Testis (tissue), 2 donors: ENCODE data around the gene RASA4B.
"Not testable (repeated sequence)": the region's sequence is repeated elsewhere in the genome, so short reads cannot be mapped to it uniquely, and the experiment has no call there.

Source experiments
- CTCF ChIP-seq, 3 experiments: fragments of 450-650 bp in 2 of 3; fragments of 200-600 bp in 1 of 3; sonication (generic) in 1 of 3; IDR thresholded peaks; one replicate each; pipeline ENCODE4 v1.5.1; 2016 to 2019; ENCODE audit warnings: antibody characterized with exemption in 3 of 3, mild to moderate bottlenecking in 2 of 3, moderate library complexity in 1 of 3
- POLR2A ChIP-seq: fragments of 450-650 bp; IDR thresholded peaks from one replicate; pipeline ENCODE4 v1.6.1; 2017; ENCODE audit warnings: antibody characterized with exemption, mild to moderate bottlenecking, moderate library complexity

GRCh38 chr7:102516951-102517350 is 626 bp downstream of the RASA4B start:
- TF ChIP-seq CTCF (IDR thresholded peaks at IDR 0.05); POLR2A: not testable (repeated sequence)
